Breast epithelium (tissue), 4 donors: ENCODE measurements around the gene ZNF627. TPM values are rescaled to one million over a fixed set of nuclear protein-coding genes. Genes with fewer than 3 reads are reported as not detected.
"Not testable (repeated sequence)": the region's sequence is repeated elsewhere in the genome, so short reads cannot be mapped to it uniquely, and the experiment has no call there.

Source experiments
- DNase-seq, 2 donors: peaks; one replicate each; pipeline ENCODE4 v3.0.0-alpha.2; 2019; ENCODE audit warnings: low spot score in 2 of 2
- H3K27ac ChIP-seq, 2 donors: fragments of 200-600 bp; sonication (generic) in 1 of 2; one replicate each; pipeline ENCODE4 v1.5.1; 2016 to 2019; ENCODE audit warnings: mild to moderate bottlenecking in 1 of 2
- H3K27me3 ChIP-seq, 2 donors: fragments of 200-600 bp; sonication (generic) in 1 of 2; one replicate each; pipeline versions ENCODE4 v1.5.1 to v1.6.0; 2017 to 2019; ENCODE audit warnings: control low read depth in 1 of 2, mild to moderate bottlenecking in 1 of 2
- H3K36me3 ChIP-seq: fragments of 200-600 bp; one replicate; pipeline ENCODE4 v1.5.1; 2019
- H3K4me1 ChIP-seq, 2 donors: fragments of 200-600 bp; sonication (generic); one replicate each; pipeline ENCODE4 v1.5.1; 2016 to 2019; ENCODE audit warnings: control low read depth in 1 of 2
- H3K4me3 ChIP-seq, 3 donors: fragments of 200-600 bp; sonication (generic); 1 replicate in 2 of 3; 2 replicates in 1 of 3; pipeline ENCODE4 v1.5.1; 2016 to 2019; ENCODE audit warnings: mild to moderate bottlenecking in 3 of 3, moderate library complexity in 2 of 3
- H3K9me3 ChIP-seq, 2 donors: fragments of 200-600 bp; sonication (generic) in 1 of 2; one replicate each; pipeline ENCODE4 v1.5.1; 2016 to 2019; ENCODE audit warnings: control low read depth in 1 of 2
- POLR2A ChIP-seq: fragments of 450-650 bp; IDR thresholded peaks from one replicate; pipeline ENCODE4 v1.6.1; 2016; ENCODE audit warnings: antibody characterized with exemption, mild to moderate bottlenecking, moderate library complexity
- POLR2AphosphoS5 ChIP-seq, 3 donors: sonication (generic); formaldehyde crosslinking; IDR thresholded peaks; one replicate each; pipeline ENCODE4 v1.6.1; 2017; ENCODE audit warnings: antibody characterized with exemption in 3 of 3
- intact Hi-C: fragments of 100-400 bp; cut with DNase I; formaldehyde crosslinking; loops from one replicate; pipeline ENCODE4 v1.15.1; 2023; ENCODE audit warnings: low total_unique reads
- total RNA-seq, 3 donors: library from RNA; depleted of rRNA; stranded (reverse); fragments of >200 nt; gene quantifications; one replicate each; pipeline ENCODE4 v1.1.0, GENCODE V29; 2016
- TF ChIP-seq, protein P1 (sequence below), 3 donors: fragments of 450-650 bp; IDR thresholded peaks; one replicate each; pipeline ENCODE4 v1.5.1; 2016 to 2017; ENCODE audit warnings: antibody characterized with exemption in 3 of 3, mild to moderate bottlenecking in 3 of 3, moderate library complexity in 3 of 3

Gene ZNF627
- total RNA-seq, 3 donors from 2014 or later, result 8.5 to 35.4 (median 23.3) TPM

DNA sequence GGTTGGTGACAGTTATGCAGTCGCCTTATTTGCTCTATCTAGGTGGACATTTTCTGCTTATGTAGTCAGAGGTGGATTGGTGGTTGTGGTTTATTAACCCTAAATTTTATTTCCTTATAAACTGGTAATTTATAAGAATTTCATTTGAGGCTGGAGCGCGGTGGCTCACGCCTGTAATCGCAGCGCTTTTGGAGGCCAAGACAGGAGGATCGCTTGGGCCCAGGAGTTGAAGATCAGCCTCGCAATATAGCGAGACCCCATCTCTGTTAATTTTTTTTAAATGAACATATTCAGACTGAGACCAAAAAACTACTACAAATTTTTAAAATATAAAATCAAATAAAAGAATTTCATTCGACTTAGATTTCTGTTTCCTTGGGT lies 810 bp downstream of the ZNF627 start:
- intact Hi-C loops, result no loop called here
- no peaks in the 10 kb centered on the region for H3K27me3 ChIP-seq
- H3K27ac ChIP-seq, result peak overlapping the region; percentile 96 to 97
- no peak for DNase-seq
- TF ChIP-seq, protein P1, sequence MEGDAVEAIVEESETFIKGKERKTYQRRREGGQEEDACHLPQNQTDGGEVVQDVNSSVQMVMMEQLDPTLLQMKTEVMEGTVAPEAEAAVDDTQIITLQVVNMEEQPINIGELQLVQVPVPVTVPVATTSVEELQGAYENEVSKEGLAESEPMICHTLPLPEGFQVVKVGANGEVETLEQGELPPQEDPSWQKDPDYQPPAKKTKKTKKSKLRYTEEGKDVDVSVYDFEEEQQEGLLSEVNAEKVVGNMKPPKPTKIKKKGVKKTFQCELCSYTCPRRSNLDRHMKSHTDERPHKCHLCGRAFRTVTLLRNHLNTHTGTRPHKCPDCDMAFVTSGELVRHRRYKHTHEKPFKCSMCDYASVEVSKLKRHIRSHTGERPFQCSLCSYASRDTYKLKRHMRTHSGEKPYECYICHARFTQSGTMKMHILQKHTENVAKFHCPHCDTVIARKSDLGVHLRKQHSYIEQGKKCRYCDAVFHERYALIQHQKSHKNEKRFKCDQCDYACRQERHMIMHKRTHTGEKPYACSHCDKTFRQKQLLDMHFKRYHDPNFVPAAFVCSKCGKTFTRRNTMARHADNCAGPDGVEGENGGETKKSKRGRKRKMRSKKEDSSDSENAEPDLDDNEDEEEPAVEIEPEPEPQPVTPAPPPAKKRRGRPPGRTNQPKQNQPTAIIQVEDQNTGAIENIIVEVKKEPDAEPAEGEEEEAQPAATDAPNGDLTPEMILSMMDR (IDR thresholded peaks at IDR 0.05), result no peak
- no peak for TF ChIP-seq POLR2A
- no peak for TF ChIP-seq POLR2AphosphoS5 (IDR thresholded peaks at IDR 0.05)
- peaks cover 0 to 5% of the 10 kb centered on the region in 2 donors for H3K4me1 ChIP-seq
- H3K36me3 ChIP-seq, result no peaks in the 10 kb centered on the region
- no peaks in the 10 kb centered on the region for H3K9me3 ChIP-seq
- peak overlapping the region; percentile 90 to 98 (median 90) for H3K4me3 ChIP-seq

DNA sequence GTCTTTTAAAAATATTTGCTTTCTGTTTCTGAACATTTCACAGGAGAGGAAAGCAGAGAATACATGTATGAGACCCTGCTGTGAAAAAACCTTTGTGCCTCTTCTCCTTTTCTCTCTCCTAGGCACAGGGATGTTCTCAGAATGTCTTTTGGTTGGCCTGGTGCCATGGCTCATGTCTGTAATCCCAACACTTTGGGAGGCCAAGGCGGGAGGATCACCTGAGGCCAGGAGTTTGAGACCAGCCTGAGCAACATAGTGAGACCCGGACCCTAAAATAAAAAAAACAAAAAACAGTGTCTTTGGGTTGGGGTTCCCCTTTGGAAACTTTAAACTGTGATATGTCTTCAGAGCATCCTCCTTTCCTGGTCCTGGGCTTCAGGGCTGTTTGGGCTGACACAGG lies 1.5 kb downstream of the ZNF627 start:
- H3K27ac ChIP-seq, result no peak overlapping the region
- intact Hi-C loops, result no loop called here
- no peaks in the 10 kb centered on the region for H3K36me3 ChIP-seq
- TF ChIP-seq, protein P1 (IDR thresholded peaks at IDR 0.05), result no peak
- TF ChIP-seq POLR2AphosphoS5 (IDR thresholded peaks at IDR 0.05), result no peak
- TF ChIP-seq POLR2A, result no peak
- H3K4me3 ChIP-seq, result no peak overlapping the region
- no peak for DNase-seq
- no peaks in the 10 kb centered on the region for H3K27me3 ChIP-seq
- H3K4me1 ChIP-seq, result peaks cover 0 to 5% of the 10 kb centered on the region in 2 donors
- no peaks in the 10 kb centered on the region for H3K9me3 ChIP-seq

DNA sequence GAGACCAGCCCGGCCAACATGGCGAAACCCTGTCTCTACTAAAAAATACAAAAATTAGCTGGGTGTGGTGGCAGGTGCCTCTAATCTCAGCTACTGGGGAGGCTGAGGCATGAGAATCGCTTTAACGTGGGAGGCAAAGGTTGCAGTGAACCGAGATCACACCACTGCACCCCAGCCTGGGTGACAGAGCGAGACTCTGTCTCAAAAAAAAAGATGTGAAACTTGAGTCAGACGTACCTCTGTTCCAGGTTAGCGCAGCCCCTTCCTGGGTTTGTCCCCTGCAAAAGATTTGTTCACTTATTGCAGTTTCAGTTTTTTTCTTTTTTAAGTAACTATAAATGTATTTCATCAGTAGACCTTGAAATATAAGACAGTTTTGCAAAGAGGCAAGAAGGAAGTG lies 2.4 kb downstream of the ZNF627 start:
- H3K27me3 ChIP-seq, H3K4me1 ChIP-seq, H3K4me3 ChIP-seq, H3K36me3 ChIP-seq, H3K9me3 ChIP-seq, DNase-seq, intact Hi-C loops, H3K27ac ChIP-seq: not testable (repeated sequence)

DNA sequence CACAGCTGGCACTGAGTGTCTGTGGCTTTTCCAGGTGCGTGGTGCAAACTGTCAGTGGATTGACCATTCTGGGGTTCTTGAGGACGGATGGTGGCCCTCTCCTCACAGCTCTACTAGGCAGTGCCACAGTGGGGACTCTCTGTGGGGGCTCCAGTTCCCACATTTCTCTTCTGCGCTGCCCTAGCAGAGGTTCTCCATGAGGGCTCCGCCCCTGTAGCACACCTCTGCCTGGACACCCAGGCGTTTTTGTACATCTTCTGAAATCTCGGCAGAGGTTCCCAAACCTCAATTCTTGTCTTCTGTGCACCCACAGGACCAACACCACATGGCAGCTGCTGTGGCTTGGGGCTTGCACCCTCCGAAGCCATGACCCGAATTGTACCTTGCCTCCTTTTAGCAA lies 9.2 kb downstream of the ZNF627 start:
- DNase-seq, result no peak

DNA sequence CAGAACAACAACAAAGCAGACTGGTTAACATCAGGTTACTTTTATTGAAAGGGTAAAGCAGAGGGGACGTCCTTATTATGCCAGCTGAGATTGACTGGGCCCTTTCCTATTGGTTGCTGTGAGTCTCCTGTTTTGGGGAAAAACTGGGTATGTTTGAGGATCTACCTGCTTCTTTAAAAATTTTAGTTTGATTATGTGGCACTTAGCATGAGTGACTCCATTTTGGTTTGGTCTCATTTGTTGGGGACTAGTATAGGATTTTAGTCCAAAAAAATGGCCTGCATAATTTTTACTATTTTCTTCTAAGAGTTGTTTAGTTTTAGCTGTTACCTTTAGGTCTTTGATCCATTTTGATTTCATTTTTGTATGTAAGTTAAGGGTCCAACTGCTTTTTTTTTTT lies 14.4 kb downstream of the ZNF627 start:
- Histone ChIP-seq H3K9me3 (peaks cover 1 to 7% of the 10 kb centered on the region in 2 donors), H3K27me3 (no peaks in the 10 kb centered on the region), H3K4me1 (no peaks in the 10 kb centered on the region), H3K36me3 (peaks cover 3% of the 10 kb centered on the region), H3K4me3 (no peak overlapping the region), H3K27ac (no peak overlapping the region)
- no peak for TF ChIP-seq POLR2AphosphoS5 (IDR thresholded peaks at IDR 0.05)
- no peak for TF ChIP-seq POLR2A
- TF ChIP-seq, protein P1 (IDR thresholded peaks at IDR 0.05), result no peak
- intact Hi-C loops, result no loop called here
- no peak for DNase-seq

More for the DNA sequence above, 9.2 kb downstream of the ZNF627 start:
- TF ChIP-seq POLR2A (no peak), POLR2AphosphoS5 (IDR thresholded peaks at IDR 0.05) (no peak)
- TF ChIP-seq, protein P1 (IDR thresholded peaks at IDR 0.05), result no peak
- Histone ChIP-seq H3K27ac (no peak overlapping the region), H3K27me3 (no peaks in the 10 kb centered on the region), H3K36me3 (no peaks in the 10 kb centered on the region), H3K4me3 (no peak overlapping the region), H3K9me3 (peaks cover 9 to 10% of the 10 kb centered on the region in 2 donors), H3K4me1 (no peaks in the 10 kb centered on the region)
- intact Hi-C loops, result no loop called here
